ENCODE measurements around the gene EDIL3.

DNA sequence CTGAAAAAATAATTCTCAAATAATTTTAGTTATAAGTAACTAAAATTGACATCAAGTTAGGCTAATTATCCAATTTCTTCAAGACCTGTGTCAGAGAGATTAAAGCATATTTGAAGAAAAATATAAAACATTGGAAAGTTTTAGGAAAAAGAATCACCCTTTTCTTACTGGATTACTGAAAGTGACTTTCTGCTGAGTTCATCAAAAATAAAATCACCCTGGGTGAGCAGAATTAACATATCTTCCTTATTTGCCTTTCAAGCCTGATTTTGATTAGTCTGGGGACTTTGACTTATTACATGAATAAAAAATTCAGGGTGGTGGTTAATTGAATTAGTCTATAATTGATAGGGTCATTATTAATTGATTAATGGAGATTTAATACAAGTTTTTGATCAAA is 411.8 kb downstream of the EDIL3 start:
- TF ChIP-seq, protein P1, sequence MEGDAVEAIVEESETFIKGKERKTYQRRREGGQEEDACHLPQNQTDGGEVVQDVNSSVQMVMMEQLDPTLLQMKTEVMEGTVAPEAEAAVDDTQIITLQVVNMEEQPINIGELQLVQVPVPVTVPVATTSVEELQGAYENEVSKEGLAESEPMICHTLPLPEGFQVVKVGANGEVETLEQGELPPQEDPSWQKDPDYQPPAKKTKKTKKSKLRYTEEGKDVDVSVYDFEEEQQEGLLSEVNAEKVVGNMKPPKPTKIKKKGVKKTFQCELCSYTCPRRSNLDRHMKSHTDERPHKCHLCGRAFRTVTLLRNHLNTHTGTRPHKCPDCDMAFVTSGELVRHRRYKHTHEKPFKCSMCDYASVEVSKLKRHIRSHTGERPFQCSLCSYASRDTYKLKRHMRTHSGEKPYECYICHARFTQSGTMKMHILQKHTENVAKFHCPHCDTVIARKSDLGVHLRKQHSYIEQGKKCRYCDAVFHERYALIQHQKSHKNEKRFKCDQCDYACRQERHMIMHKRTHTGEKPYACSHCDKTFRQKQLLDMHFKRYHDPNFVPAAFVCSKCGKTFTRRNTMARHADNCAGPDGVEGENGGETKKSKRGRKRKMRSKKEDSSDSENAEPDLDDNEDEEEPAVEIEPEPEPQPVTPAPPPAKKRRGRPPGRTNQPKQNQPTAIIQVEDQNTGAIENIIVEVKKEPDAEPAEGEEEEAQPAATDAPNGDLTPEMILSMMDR (conservative IDR thresholded peaks at IDR 0.05 in 1 of 2, IDR thresholded peaks at IDR 0.05 in 1 of 2; ENCODE audit: extremely low read depth in 1 of 2, insufficient read depth in 1 of 2, low read depth in 1 of 2, low read length in 2 of 2) = no peak
- TF ChIP-seq EZH2 (IDR thresholded peaks at IDR 0.05; ENCODE audit: borderline replicate concordance, low read length) = no peak
